HPDE6-E6E7 (cell line): ENCODE results near the gene ARID4B.
A peak's percentile ranks its signal among the peaks of the same experiment; 100 is the strongest.
"Not testable (repeated sequence)": the region's sequence is repeated elsewhere in the genome, so short reads cannot be mapped to it uniquely, and the experiment has no call there.

Experiments used
- DNase-seq: peaks from one replicate; pipeline ENCODE4 v3.0.0; 2011; ENCODE audit warnings: missing footprints; ENCODE audit errors: extremely low spot score

Gene ARID4B

GRCh38 chr1:235328271-235329138, 526 bp upstream of the ARID4B start, which contains the start of gene GGPS1:
TSS of gene GGPS1 (plus strand) at chr1:235328570. CDS start at chr1:235335265, 6,695 bp downstream.
- peak; percentile 90 for DNase-seq

GRCh38 chr1:235326719-235327558, 1.0 kb downstream of the ARID4B start:
- no peak for DNase-seq

GRCh38 chr1:235325854-235326253, 2.1 kb downstream of the ARID4B start:
- DNase-seq: no peak

GRCh38 chr1:235325139-235325538, 2.8 kb downstream of the ARID4B start:
- no peak for DNase-seq

- DNase-seq: no peak
Measured at GRCh38 chr1:235324296-235324695, 3.7 kb downstream of the ARID4B start.

GRCh38 chr1:235320521-235321179, 7.3 kb downstream of the ARID4B start:
- no peak for DNase-seq

- no peak for DNase-seq
Measured at GRCh38 chr1:235319255-235319654, 8.7 kb downstream of the ARID4B start.

- no peak for DNase-seq
Measured at GRCh38 chr1:235317168-235317567, 10.8 kb downstream of the ARID4B start.

- DNase-seq: no peak
Measured at GRCh38 chr1:235315735-235316134, 12.2 kb downstream of the ARID4B start.

- no peak for DNase-seq
Measured at GRCh38 chr1:235315173-235315572, 12.8 kb downstream of the ARID4B start.

GRCh38 chr1:235313931-235314678, 13.9 kb downstream of the ARID4B start:
- no peak for DNase-seq

- no peak for DNase-seq
Measured at GRCh38 chr1:235313262-235313661, 14.7 kb downstream of the ARID4B start.

GRCh38 chr1:235309206-235309605, 18.8 kb downstream of the ARID4B start:
- not testable (repeated sequence) for DNase-seq

- no peak for DNase-seq
Measured at GRCh38 chr1:235307158-235308124, 20.5 kb downstream of the ARID4B start.

GRCh38 chr1:235304549-235305451, 23.2 kb downstream of the ARID4B start:
- DNase-seq: no peak

GRCh38 chr1:235302143-235302542, 25.8 kb downstream of the ARID4B start:
- no peak for DNase-seq

GRCh38 chr1:235299169-235299858, 28.7 kb downstream of the ARID4B start:
- no peak for DNase-seq

- DNase-seq: no peak
Measured at GRCh38 chr1:235298758-235299157, 29.2 kb downstream of the ARID4B start.
